GM10266 (cell line): ENCODE measurements around the gene SMIM1.

Experiments used
- DNase-seq: peaks from one replicate; pipeline ENCODE4 v3.0.0; 2012; ENCODE audit errors: extremely low spot score
- CTCF ChIP-seq: IDR thresholded peaks from 2 replicates; pipeline ENCODE4 v1.5.1; 2012; ENCODE audit warnings: mild to moderate bottlenecking, low read depth; ENCODE audit not compliant: control insufficient read depth, insufficient read depth; ENCODE audit errors: missing control alignments

SMIM1 gene

GRCh38 chr1:3729594-3730542, 42.7 kb upstream of the SMIM1 start:
- TF ChIP-seq CTCF: no peak
- no peak for DNase-seq

GRCh38 chr1:3730543-3731247, 41.9 kb upstream of the SMIM1 start:
- TF ChIP-seq CTCF: no peak

GRCh38 chr1:3731583-3732433, 40.7 kb upstream of the SMIM1 start:
- no peak for TF ChIP-seq CTCF
- DNase-seq: no peak

More at GRCh38 chr1:3730543-3731247, 41.9 kb upstream of the SMIM1 start:
- no peak for DNase-seq

GRCh38 chr1:3732434-3733093, 40.0 kb upstream of the SMIM1 start:
- no peak for DNase-seq
- TF ChIP-seq CTCF: no peak

GRCh38 chr1:3733094-3733882, 39.3 kb upstream of the SMIM1 start:
- no peak for TF ChIP-seq CTCF
- no peak for DNase-seq
